ENCODE results near the gene SLC8A3. TPM values are rescaled to one million over a fixed set of nuclear protein-coding genes. Genes with fewer than 3 reads are reported as not detected.

SLC8A3 gene
- total RNA-seq, 1 donor from 2014 or later = not detected

DNA sequence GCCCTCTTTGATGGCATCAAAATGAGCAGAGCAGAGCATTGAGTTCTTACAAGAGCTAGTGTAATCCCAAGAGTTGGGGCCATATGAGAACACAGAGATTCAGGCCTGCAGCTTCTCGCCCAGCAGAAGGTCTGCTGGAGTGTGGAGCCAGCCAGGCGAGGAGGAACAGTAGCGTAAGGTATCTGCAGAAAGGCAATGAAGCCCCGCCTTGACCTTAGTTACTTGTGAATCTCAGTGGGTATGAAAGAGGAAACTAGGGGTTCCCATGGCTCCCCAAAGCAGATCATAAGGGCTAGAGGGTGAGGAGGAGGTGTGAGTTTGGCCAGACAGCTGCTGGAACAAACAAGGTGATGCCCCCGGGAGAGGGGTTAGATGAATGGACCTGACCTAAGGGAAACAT, 49.4 kb downstream of the SLC8A3 start:
- Mint-ChIP-seq H3K27ac (ENCODE audit: unreplicated experiment) (no peak overlapping the region), H3K27me3 (ENCODE audit: unreplicated experiment) (no peaks in the 10 kb centered on the region), H3K4me1 (ENCODE audit: unreplicated experiment) (no peaks in the 10 kb centered on the region), H3K9me3 (ENCODE audit: unreplicated experiment) (no peaks in the 10 kb centered on the region), H3K4me3 (ENCODE audit: unreplicated experiment) (no peak overlapping the region), H3K36me3 (ENCODE audit: unreplicated experiment) (no peaks in the 10 kb centered on the region)
- TF ChIP-seq, protein P1, sequence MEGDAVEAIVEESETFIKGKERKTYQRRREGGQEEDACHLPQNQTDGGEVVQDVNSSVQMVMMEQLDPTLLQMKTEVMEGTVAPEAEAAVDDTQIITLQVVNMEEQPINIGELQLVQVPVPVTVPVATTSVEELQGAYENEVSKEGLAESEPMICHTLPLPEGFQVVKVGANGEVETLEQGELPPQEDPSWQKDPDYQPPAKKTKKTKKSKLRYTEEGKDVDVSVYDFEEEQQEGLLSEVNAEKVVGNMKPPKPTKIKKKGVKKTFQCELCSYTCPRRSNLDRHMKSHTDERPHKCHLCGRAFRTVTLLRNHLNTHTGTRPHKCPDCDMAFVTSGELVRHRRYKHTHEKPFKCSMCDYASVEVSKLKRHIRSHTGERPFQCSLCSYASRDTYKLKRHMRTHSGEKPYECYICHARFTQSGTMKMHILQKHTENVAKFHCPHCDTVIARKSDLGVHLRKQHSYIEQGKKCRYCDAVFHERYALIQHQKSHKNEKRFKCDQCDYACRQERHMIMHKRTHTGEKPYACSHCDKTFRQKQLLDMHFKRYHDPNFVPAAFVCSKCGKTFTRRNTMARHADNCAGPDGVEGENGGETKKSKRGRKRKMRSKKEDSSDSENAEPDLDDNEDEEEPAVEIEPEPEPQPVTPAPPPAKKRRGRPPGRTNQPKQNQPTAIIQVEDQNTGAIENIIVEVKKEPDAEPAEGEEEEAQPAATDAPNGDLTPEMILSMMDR (IDR thresholded peaks at IDR 0.05) = no peak
- no peak for DNase-seq (ENCODE audit: extremely low spot score, unreplicated experiment)

GRCh38 chr14:70137788-70138187, 51.0 kb downstream of the SLC8A3 start:
- H3K27ac Mint-ChIP-seq (ENCODE audit: unreplicated experiment) = no peak overlapping the region
- H3K9me3 Mint-ChIP-seq (ENCODE audit: unreplicated experiment) = no peaks in the 10 kb centered on the region
- no peak for DNase-seq (ENCODE audit: extremely low spot score, unreplicated experiment)
- H3K27me3 Mint-ChIP-seq (ENCODE audit: unreplicated experiment) = no peaks in the 10 kb centered on the region
- H3K36me3 Mint-ChIP-seq (ENCODE audit: unreplicated experiment) = no peaks in the 10 kb centered on the region
- TF ChIP-seq, protein P1 (IDR thresholded peaks at IDR 0.05) = no peak
- H3K4me3 Mint-ChIP-seq (ENCODE audit: unreplicated experiment) = no peak overlapping the region
- no peaks in the 10 kb centered on the region for H3K4me1 Mint-ChIP-seq (ENCODE audit: unreplicated experiment)

- no peak overlapping the region for H3K4me3 Mint-ChIP-seq (ENCODE audit: unreplicated experiment)
- no peaks in the 10 kb centered on the region for H3K4me1 Mint-ChIP-seq (ENCODE audit: unreplicated experiment)
- H3K27me3 Mint-ChIP-seq (ENCODE audit: unreplicated experiment) = no peaks in the 10 kb centered on the region
- DNase-seq (ENCODE audit: extremely low spot score, unreplicated experiment) = no peak
- TF ChIP-seq, protein P1 (IDR thresholded peaks at IDR 0.05) = no peak
- no peaks in the 10 kb centered on the region for H3K36me3 Mint-ChIP-seq (ENCODE audit: unreplicated experiment)
- H3K27ac Mint-ChIP-seq (ENCODE audit: unreplicated experiment) = no peak overlapping the region
- no peaks in the 10 kb centered on the region for H3K9me3 Mint-ChIP-seq (ENCODE audit: unreplicated experiment)
These were observed 55.3 kb downstream of the SLC8A3 start for GRCh38 chr14:70133461-70133860.

DNA sequence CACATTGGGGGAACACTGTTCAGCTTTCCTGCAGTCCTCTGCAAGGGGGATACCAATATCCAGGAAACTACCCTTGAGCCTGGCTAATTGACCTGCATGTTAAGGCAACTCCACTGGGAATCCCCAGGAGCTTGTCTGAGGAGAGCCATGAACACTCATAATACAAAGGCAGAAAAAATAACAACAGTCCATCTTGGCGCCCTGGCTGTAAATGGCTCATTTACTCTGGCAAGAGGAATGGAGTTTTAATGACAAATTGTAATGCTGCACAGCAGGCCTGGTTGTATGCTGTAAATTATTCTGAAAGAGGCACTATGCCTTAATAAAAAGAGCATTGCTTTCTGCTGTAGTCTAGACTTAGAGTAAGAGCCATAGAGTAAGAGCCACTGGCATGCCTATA, 58.3 kb downstream of the SLC8A3 start:
- DNase-seq (ENCODE audit: extremely low spot score, unreplicated experiment) = no peak

DNA sequence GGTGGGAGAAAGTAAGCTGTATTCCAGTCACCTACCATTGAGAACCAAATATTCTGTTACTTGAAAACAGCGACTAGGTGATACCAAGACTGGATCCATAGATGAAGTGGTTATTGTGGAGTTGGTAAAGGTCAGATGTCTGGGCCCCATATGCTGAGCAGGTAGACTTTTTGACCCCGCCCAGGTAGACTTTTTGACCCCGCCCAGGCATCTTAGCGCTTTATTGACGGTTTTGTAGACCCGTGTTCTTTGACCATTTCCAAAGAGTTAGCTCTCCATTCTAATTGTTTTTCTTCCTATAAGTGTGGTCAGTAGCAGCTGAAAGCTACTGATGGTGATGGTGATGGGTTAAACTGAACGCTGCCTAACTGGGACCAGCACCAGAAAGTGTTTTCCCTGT, 61.6 kb downstream of the SLC8A3 start:
- H3K27me3 Mint-ChIP-seq (ENCODE audit: unreplicated experiment) = no peaks in the 10 kb centered on the region
- no peak overlapping the region for H3K4me3 Mint-ChIP-seq (ENCODE audit: unreplicated experiment)
- no peak overlapping the region for H3K27ac Mint-ChIP-seq (ENCODE audit: unreplicated experiment)
- TF ChIP-seq, protein P1 (IDR thresholded peaks at IDR 0.05) = no peak
- H3K36me3 Mint-ChIP-seq (ENCODE audit: unreplicated experiment) = no peaks in the 10 kb centered on the region
- DNase-seq (ENCODE audit: extremely low spot score, unreplicated experiment) = no peak
- H3K9me3 Mint-ChIP-seq (ENCODE audit: unreplicated experiment) = no peaks in the 10 kb centered on the region
- no peaks in the 10 kb centered on the region for H3K4me1 Mint-ChIP-seq (ENCODE audit: unreplicated experiment)

More for the DNA sequence above, 58.3 kb downstream of the SLC8A3 start:
- TF ChIP-seq, protein P1 (IDR thresholded peaks at IDR 0.05) = no peak
- Mint-ChIP-seq H3K4me1 (ENCODE audit: unreplicated experiment) (no peaks in the 10 kb centered on the region), H3K4me3 (ENCODE audit: unreplicated experiment) (no peak overlapping the region), H3K27ac (ENCODE audit: unreplicated experiment) (no peak overlapping the region), H3K36me3 (ENCODE audit: unreplicated experiment) (no peaks in the 10 kb centered on the region), H3K9me3 (ENCODE audit: unreplicated experiment) (no peaks in the 10 kb centered on the region), H3K27me3 (ENCODE audit: unreplicated experiment) (no peaks in the 10 kb centered on the region)
